Stimulated activated CD4-positive, alpha-beta T cell treated with anti-CD3 and anti-CD28 coated beads, Interleukin-2, amount 100 ng/mL, for 4 hours (primary cell): ENCODE results near the gene HTRA3.
A peak's percentile ranks its signal among the peaks of the same experiment; 100 is the strongest.

Experiments
- DNase-seq: peaks from one replicate; pipeline ENCODE4 v3.0.0-alpha.2; 2020; ENCODE audit warnings: low read depth

HTRA3 gene

DNA sequence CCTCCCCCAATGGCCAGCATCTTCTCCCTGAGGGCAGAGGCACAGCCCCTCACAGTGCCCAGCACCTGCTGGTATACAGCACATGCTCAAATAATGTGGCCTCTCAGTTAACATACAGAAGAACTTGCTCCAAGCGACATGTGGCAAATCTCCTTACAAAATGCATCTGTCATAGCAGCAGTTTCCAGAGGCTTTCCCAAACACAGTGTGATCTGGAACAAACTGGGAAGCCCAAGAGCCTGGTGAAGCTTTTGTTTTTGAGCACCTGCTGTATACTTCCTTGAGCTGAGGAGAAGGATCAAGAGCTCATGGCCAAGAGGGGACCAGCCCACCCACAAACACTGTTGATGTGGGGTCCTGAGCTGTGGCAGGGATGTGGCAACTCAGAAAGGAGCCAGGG is 34.8 kb upstream of the HTRA3 start:
- DNase-seq, result no peak

DNA sequence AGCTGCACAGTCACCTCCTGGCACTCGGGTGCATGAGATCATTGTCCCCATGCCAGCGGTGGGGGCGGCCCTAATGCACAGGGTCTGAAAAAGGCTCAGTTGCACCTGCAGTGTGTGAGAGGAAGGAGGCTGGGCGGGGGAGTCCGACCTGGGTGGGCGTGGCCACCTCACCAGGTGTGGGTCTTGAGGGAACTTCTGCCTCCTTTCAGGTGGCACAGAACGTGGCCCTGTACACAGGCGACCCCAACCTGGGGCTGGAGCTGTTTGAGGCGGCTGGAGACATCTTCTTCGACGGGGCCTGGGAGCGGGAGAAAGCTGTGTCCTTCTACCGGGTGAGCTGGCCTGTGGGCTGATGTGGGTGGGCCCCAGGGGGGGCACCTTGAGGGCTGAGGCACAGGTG is 34.3 kb upstream of the HTRA3 start:
- no peak for DNase-seq

DNA sequence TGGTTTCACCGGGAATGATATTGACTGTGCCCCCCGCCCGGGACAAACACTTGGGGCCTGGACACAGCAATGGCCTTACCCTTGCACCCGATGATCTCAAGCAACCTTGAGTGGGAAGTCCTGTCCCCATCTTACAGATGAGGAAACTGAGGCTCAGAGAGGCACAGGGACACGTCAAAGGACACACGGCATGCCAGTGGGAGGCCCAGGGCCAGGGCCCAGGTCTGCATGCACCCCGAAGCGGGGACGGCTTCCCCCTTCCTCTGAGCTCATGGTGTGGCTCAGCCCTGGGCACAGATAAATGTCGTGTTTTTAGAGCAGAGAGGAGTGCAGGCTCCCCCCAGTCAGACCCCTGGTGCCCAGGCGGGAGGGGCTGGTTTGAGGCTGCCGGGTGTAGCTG is 33.9 kb upstream of the HTRA3 start:
- no peak for DNase-seq

DNA sequence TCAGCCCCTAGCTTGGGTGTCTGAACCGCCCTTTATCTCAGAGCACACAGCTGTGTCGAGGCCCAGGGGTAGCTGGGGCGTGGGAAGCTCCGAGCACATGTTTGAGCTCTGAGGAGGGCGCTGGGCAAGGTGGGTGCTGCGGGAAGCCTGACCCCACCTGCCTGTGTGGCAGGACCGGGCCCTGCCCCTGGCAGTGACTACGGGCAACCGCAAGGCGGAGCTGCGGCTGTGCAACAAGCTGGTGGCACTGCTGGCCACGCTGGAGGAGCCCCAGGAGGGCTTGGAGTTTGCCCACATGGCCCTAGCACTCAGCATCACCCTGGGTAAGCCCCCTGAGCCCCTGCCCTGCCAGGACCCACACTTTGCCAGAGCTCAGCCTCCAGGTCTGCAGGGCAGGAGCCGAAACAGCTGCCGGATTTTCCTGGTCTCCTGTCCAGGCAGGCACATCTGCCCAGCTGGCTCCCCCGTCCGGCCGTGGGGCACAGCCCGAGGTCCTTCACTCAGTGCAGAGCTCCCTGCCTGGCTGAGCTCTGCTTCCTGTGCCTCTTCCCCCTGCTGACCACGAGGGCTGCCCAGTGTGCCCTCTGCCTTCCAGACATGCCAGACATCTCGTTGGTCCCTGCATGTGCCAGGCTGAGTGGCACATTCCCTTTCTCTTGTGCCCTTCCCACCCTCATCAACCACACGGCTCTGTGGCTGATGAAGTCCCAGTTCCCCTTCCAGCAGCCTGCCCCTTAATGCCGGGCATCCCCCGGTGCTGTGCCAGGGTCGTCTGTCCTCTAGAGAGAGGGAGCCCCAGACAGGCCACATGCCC is 33.2 kb upstream of the HTRA3 start:
- no peak for DNase-seq

DNA sequence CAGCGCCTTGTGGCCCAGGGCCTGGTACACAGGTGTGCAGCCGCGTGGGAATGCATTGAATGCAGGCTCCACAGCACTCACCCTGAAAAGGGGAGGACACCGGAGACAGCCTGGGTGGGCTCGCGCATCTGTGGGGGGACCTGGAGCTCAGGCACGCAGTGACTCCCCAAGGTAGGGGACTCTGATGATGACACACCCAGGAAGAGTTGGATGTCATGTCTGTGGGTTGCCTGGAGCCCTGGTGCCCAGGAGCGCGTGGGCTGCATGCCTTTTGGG is 32.7 kb upstream of the HTRA3 start:
- no peak for DNase-seq

DNA sequence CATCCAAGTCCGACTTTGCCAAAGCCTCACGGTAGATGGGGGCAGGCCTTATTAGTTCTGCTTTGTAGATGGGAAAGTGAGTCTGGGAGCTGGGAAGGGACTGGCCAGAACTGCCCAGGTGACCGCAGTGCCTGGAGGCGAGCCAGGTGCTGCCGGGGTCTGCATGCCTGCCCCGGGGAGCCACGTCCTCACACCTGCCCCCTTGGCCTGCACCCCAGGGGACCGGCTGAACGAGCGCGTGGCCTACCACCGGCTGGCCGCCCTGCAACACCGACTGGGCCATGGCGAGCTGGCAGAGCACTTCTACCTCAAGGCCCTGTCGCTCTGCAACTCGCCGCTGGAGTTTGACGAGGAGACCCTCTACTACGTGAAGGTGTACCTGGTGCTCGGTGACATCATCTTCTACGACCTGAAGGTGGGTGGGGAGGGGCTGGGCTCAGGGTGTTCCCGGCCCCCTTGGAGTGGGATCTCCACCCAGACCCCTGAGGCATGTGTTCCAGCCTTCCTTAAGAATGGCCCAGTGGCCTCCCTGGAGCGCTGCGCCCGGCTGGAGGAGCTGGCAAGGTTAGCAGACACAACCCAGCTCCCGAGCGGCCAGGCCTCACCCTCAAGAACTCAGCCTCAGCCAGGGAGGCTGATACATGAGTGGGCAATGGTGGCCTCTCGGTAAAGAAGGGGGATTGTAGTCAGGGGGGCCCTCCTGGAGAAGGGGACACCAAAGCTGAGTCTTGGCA is 32.1 kb upstream of the HTRA3 start:
- no peak for DNase-seq

DNA sequence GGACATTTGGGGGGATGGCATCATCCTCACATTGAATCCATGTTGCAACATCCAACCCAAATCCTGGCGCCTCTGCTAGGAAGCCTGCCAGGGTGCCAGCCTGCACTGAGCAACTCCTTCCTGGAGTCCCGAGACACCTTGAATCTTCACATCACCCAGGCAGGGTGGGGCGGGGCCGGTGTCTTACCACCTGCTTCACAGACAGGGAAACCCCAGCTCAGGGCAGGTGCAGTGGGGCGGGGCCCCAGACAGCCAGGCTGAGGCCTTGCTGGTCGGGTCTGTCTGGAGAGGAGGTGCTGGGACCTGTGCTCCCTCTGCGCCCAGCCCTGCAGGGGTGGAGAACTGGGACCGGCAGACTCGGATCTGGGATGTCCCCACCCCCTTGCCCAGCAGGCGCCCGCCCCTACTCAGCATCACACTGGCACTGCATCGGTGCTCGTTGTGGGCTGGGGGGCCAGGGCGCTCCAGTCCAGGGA is 31.5 kb upstream of the HTRA3 start:
- no peak for DNase-seq

DNA sequence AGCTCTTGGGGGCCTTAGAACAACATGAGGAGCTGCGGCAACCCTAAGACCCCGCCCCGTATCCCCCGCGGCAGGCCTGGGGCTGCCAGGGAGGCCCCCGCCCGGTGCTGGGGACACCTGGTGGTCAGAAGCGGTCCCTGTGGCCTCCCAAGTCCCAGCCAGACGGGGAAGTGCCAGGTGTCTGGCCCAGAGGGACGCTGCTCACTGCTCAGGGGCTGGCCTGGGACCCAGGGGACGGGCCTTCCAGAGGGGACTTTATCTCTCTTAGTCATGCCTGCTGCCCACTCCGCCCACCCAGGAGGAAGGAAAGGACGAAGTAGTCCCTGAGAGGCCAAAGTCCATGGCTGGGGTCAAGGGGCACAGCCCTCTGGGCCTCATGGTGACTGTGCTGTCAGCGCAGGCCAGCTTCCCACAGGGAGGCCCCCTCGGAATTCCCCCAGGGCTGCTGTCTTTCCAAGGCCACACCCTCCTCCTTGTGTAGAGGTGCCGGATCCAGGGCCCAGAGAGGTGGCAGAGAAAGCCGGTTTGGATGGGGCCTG is 31.0 kb upstream of the HTRA3 start:
- DNase-seq, result no peak

DNA sequence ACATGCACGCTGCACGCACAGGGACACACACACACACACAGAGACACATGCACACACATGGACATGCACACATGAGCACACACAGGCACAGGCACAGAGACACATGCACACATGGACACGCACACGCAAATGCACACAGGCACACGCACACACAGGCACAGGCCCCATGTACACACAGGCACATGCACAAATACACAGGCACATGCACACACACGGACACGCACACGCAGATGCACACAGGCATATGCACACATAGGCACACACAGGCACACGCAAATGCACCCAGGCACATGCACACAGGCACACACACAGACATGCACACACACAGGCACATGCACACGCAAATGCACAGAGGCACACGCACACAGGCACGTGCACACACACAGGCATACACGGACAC is 30.3 kb upstream of the HTRA3 start:
- DNase-seq, result no peak

DNA sequence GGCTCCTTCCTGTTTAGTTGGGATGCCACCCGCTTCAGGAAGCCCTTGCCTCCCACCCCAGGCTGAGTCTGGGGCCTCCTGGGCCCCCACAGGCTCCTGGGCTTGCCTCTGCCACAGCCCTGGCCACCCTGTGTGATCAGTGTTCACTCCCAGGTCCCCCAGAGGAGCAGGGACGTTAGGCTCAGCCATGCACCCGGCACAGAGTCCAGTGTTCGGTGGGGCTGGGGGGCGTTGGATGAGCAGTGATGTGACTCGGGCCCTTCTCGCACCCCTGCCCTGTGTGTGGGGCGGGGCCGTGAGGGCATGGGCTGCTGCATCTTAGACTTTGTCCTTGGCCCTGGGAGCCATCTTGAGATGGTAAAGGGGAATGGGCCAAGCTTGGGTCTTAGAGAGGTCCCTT is 29.9 kb upstream of the HTRA3 start:
- no peak for DNase-seq

DNA sequence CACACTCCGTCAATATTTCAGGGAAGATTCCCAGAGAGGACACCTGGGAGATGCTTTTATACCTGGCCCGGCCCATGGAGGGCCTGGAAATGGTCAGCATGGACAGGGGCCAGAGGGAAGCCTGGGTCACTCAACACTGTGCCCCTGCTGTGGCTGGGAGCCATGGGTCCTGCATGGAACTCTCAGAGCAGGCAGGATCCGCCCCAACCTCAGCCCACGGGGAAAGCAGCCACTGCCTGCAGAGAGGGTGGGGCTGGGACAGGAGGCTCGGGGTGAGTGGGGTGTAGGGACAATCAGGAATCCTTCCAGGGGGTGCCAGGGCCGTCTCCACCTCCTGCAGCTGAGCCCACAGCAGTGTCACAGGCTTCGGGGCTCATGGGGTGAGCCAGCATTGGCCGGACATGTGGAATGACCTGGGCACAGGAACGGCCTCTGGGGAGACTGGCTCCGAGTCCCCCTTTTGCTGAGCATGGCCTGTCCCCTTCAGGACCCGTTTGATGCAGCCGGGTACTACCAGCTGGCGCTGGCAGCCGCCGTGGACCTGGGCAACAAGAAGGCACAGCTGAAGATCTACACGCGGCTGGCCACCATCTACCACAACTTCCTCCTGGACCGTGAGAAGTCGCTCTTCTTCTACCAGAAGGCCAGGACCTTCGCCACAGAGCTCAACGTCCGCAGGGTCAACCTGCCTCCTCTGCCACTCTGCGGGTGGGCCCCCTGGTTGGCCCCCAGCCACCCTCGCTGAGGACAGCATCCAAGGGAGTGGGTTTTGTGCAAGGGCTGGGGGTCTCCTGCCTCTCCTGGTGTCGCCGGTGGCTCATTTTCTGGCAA is 29.1 kb upstream of the HTRA3 start:
- no peak for DNase-seq

DNA sequence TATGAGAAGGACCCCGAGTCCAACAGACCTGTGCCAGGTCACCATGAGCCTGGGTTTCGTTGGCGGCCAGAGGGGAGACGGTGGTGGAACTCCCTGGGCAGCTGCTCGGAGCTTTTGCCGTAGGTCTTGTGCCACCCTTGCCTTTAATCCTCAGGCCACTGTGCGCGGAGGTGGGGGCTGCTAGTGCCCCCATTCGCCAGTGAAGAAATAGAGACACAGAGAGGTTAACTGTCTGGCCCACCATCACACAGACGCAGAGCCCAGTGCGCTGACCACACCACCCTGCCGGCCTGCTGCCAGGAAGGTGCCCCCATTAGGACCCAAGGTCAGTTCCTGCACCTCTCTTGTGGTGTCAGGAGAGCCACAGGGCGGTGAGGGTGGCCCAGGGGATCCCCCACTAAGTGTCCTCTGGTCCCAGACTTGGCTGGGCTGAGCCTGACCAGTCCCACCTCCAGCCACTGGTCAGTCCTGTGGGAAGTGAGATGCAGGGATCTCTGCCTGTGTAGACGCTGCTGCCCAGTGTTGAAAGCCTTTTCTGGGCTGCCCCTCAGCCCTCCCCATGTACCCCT is 28.3 kb upstream of the HTRA3 start:
- no peak for DNase-seq

DNA sequence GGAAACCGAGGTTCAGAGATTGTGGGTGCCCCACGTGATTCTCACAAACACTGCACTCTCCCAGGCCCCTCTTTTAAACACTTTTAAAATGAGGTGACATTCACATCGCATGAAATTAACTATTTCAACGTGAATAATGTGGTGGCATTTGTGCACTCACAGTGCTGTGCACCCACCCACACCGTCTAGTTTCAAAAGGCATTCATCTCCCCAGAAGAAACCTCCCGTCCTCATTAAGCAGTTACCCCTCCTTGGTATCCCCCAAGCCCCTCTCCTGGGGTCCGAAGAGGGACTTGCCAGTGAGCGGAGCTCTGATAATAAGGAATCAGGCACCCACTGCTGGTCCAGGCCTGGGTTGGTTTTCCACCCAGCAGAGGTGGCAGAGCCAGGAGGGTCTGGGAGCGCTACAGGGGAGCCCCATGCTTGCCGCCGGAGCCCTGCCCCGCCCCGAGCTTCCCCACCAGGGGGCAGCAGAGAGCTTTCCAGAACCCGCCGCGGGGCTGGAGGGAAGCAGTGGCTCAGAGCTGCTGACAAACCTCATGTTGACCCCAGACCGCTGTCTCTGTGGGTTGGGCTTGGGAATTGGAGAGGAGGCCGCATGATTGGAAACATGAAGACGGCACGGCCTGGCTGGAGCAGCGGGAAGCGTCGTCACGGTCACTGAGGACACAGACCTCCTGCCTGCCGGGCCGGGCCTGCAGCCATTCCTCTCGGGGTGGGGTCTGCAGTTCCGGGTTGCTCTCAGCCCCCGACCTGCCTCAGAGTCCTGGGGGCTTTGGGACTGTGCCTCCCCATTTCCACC is 27.5 kb upstream of the HTRA3 start:
- DNase-seq, result peak; percentile 62

DNA sequence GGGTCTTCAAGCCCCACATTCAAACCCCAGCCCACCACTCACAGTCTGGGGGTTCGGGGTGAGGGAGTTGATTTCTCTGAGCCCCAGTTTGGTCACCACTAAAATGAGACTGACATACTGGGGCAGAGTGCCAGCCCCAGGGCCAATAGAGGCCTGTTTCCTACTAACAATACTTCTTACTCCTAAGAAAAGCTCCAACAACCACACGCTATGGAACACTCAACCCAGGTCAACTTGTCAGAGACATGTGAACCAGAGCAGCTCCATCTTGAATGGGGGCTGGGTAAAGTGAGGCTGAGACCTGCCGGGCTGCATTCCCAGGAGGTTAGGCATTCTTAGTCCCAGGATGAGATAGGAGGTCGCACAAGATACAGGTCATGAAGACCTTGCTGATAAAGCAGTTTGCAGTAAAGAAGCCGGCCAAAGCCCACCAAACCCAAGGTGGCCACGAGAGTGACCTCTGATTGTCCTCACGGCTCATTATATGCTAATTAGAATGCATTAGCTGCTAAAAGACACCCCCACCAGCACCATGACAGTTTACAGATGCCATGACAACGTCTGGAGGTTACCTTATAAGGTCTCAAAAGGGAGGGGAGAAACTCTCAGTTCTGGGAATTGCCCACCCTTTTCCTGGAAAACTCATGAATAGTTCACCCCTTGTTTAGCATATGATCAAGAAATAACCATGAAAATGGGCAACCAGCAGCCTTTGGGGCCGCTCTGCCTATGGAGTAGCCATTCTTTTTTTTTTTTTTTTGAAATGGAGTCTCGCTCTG is 26.6 kb upstream of the HTRA3 start:
- no peak for DNase-seq

DNA sequence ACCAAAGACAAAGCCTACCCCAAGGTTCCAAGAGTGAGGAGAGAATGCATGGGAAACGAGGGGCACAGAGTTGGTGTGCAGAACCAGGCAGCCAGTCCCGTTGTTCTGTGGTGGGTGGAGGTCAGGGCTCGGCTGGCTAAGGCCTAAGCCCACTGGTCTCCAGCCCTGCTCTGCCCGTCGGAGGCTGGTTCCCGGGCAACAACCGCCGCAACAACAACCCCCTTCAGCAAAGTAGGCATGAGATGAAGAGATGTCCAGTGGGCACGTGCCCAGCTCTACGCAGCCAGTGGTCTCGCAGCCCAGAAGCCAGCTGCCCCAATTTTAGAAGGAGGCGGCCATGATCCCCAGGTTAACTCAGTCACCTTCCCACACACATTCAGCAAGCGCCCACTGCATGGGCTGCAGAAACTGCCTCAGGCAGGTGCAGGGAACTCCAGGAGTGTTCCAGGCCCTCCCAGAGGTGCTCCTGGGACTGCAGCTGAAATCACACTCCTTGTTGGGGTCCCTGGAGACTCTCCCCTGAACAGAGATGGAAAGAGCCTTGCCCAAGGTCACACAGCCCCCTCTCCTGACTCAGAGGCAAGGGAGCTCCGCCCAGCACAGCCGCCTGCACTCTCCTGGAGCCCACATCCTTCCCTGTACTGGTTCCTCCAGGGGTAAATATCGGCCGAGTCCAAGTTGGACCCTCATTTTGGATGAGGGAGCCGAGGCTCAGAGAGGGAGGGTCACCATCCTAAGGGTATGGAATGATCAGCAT is 25.4 kb upstream of the HTRA3 start:
- no peak for DNase-seq

DNA sequence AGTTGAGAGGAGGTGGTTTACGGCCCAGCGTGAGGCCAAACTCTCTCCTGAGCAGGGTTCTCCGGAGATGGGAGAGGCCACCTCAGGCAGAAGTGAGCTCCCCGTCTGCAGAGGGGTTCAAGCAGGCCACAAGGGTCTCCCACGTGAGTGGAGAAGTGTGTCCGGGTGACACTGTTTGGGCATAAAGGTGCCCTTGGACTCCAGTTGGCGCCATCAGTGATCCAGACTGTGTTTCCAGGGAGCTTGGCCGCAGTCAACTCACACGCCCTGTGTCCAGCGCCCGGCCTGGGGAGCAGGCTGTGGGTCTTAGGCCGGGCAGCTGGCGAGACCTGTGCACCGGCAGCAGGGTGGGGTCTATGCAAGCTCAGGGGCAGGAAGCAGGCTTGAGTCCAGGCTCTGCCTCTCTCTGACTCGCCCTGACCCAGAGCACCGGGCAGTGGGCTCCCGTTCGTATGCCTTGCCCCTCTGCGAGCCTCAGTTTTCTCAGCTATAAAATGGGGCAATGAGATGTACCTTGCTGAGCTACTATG is 24.6 kb upstream of the HTRA3 start:
- no peak for DNase-seq

DNA sequence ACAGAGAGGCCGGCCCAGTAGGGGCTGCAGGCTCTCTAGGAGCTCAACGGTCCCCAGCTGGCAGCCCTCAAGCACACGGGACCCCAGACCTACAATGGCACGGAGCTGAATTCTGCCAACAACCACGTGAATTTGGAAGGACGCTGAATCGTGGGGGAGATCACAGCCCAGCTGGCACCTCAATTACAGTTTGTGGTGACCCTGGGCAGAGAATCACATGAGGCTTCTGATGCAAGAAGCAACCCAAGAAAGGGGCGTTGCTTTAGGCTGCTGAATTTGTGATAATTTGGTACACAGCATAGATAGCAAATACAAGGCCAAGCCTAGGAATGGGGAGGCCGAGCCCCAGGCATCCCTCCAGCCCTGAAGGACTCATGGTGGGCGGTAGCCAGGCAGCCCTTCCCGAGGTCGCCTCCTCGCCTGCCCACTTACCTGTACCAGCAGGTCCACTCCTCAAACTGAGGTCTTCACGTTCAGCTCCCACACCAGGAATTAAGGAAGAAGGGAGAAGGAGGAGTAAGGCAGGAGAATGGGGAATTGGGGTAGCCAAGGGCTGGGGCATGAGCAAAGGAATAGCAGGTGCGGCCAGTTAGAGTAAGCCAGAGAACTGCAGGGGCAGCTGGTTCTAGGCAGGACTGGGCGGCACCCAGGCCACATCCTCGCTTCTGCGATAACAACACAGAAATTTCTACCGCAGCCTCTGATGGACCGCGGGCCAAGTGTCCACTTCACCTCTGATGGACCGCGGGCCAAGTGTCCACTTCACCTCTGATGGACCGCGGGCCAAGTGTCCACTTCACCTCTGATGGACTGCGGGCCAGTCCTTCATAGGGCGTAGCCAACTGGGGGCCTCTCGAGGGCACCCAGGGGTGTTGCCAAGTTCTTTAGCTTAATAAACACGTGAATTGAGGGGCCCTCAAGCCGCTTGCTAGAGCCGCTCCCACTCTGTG is 23.4 kb upstream of the HTRA3 start:
- no peak for DNase-seq
